Upper lobe of left lung (tissue), 6 donors: ENCODE measurements around the gene FRYL. TPM values are rescaled to one million over a fixed set of nuclear protein-coding genes. Genes with fewer than 3 reads are reported as not detected.
A peak's percentile ranks its signal among the peaks of the same experiment; 100 is the strongest.

Experiments used
- ATAC-seq, 2 donors: fragments of 200-7000 bp; cut with Tn5 transposase; one replicate each; pipeline ENCODE4 v1.9.1; 2022; ENCODE audit warnings: mild to moderate bottlenecking in 2 of 2, moderate library complexity in 2 of 2; ENCODE audit not compliant: low FRiP score in 2 of 2
- DNase-seq, 2 donors: peaks; one replicate each; pipeline ENCODE4 v3.0.0-alpha.2; 2019 to 2020
- H3K27ac ChIP-seq, 4 donors: fragments of 200-600 bp; sonication (generic); one replicate each; pipeline ENCODE4 v1.5.1; 2016 to 2019
- H3K27me3 ChIP-seq, 4 donors: fragments of 200-600 bp; sonication (generic); one replicate each; pipeline ENCODE4 v1.5.1; 2017 to 2019
- H3K36me3 ChIP-seq, 4 donors: fragments of 200-600 bp; sonication (generic); one replicate each; pipeline ENCODE4 v1.5.1; 2016 to 2019
- H3K4me1 ChIP-seq, 4 donors: fragments of 200-600 bp; sonication (generic); one replicate each; pipeline ENCODE4 v1.5.1; 2018 to 2019
- H3K4me3 ChIP-seq, 4 donors: fragments of 200-600 bp; sonication (generic); one replicate each; pipeline ENCODE4 v1.5.1; 2017 to 2019; ENCODE audit warnings: mild to moderate bottlenecking in 2 of 4, moderate library complexity in 1 of 4
- H3K9me3 ChIP-seq, 4 donors: fragments of 200-600 bp; sonication (generic); one replicate each; pipeline ENCODE4 v1.5.1; 2018 to 2019
- EP300 ChIP-seq, 4 donors: sonication (generic); formaldehyde crosslinking; IDR thresholded peaks; one replicate each; pipeline ENCODE4 v1.5.1; 2017; ENCODE audit warnings: antibody characterized with exemption in 4 of 4, control low read depth in 2 of 4
- POLR2A ChIP-seq, 4 donors: fragments of 450-650 bp; IDR thresholded peaks; one replicate each; pipeline ENCODE4 v1.5.1; 2016 to 2017; ENCODE audit warnings: antibody characterized with exemption in 4 of 4, mild to moderate bottlenecking in 2 of 4
- POLR2AphosphoS5 ChIP-seq, 2 donors: sonication (generic); formaldehyde crosslinking; IDR thresholded peaks; one replicate each; pipeline ENCODE4 v1.5.1; 2017; ENCODE audit warnings: antibody characterized with exemption in 2 of 2
- WGBS, 2 donors: methylation state at CpG; one replicate each; pipeline ENCODE4 v1.1.5; 2017 to 2018; 5-methylcytosine and 5-hydroxymethylcytosine counted together
- total RNA-seq, 6 donors: library from RNA; depleted of rRNA in 4 of 6; stranded (reverse); fragments of >200 nt in 4 of 6; gene quantifications; one replicate each; pipeline versions ENCODE4 v1.1.0 to v1.2.1, GENCODE V29; 2016 to 2021
- TF ChIP-seq, protein P1 (sequence below), 6 experiments: fragments of 450-650 bp in 4 of 6; fragments of 200-600 bp in 2 of 6; sonication (generic) in 2 of 6; IDR thresholded peaks; one replicate each; pipeline ENCODE4 v1.5.1; 2016 to 2019; ENCODE audit warnings: antibody characterized with exemption in 6 of 6
- donor health status: DM: no; HTN: no; CAD: no; lungs with moderate emphysema.
- donor health status: DM: no; HTN: yes; CAD: no; lungs with severe emphysema.

Gene FRYL
- total RNA-seq, 6 donors from 2014 or later = 48.6 to 96.9 (median 69.2) TPM

DNA sequence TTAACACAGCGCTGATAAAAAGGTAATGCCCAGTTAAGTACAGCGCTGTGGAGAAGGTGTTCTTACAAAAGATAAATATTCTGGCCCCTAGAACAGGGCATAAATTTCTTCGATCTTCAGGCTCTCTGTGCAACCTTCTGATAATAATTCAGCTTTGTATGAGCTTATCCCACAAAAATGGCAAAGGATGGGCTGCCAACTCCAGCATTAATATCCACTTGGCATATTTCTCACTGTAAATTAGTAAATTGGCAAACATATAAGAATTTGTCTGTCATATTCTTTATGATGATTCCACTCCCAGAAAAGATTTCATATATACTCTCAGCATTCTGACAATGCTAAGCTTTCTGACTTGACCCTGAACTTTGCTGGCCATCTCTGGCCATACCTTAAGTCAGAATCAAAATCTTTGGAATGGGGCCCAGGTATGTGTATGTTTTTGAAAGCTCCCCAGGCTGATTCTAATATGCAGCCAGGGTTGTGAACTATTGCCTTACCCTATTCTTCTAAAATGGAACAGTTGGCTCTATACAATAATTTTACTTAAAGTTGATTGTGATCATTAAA lies 134.8 kb downstream of the FRYL start:
- 84 to 91% methylated on average over 3 of the region's 3 CpGs for WGBS, 2 donors
- Histone ChIP-seq H3K9me3 (no peaks in the 10 kb centered on the region), H3K4me3 (no peak overlapping the region), H3K27ac (no peak overlapping the region), H3K36me3 (no peaks in the 10 kb centered on the region), H3K4me1 (peaks cover 4 to 33% (median 22%) of the 10 kb centered on the region in 4 donors), H3K27me3 (no peaks in the 10 kb centered on the region)
- DNase-seq (no peak), ATAC-seq (no peak)
- TF ChIP-seq EP300 (IDR thresholded peaks at IDR 0.05) (no peak), POLR2A (IDR thresholded peaks at IDR 0.05) (no peak), POLR2AphosphoS5 (IDR thresholded peaks at IDR 0.05) (no peak)
- TF ChIP-seq, protein P1, sequence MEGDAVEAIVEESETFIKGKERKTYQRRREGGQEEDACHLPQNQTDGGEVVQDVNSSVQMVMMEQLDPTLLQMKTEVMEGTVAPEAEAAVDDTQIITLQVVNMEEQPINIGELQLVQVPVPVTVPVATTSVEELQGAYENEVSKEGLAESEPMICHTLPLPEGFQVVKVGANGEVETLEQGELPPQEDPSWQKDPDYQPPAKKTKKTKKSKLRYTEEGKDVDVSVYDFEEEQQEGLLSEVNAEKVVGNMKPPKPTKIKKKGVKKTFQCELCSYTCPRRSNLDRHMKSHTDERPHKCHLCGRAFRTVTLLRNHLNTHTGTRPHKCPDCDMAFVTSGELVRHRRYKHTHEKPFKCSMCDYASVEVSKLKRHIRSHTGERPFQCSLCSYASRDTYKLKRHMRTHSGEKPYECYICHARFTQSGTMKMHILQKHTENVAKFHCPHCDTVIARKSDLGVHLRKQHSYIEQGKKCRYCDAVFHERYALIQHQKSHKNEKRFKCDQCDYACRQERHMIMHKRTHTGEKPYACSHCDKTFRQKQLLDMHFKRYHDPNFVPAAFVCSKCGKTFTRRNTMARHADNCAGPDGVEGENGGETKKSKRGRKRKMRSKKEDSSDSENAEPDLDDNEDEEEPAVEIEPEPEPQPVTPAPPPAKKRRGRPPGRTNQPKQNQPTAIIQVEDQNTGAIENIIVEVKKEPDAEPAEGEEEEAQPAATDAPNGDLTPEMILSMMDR (IDR thresholded peaks at IDR 0.05) = no peak

DNA sequence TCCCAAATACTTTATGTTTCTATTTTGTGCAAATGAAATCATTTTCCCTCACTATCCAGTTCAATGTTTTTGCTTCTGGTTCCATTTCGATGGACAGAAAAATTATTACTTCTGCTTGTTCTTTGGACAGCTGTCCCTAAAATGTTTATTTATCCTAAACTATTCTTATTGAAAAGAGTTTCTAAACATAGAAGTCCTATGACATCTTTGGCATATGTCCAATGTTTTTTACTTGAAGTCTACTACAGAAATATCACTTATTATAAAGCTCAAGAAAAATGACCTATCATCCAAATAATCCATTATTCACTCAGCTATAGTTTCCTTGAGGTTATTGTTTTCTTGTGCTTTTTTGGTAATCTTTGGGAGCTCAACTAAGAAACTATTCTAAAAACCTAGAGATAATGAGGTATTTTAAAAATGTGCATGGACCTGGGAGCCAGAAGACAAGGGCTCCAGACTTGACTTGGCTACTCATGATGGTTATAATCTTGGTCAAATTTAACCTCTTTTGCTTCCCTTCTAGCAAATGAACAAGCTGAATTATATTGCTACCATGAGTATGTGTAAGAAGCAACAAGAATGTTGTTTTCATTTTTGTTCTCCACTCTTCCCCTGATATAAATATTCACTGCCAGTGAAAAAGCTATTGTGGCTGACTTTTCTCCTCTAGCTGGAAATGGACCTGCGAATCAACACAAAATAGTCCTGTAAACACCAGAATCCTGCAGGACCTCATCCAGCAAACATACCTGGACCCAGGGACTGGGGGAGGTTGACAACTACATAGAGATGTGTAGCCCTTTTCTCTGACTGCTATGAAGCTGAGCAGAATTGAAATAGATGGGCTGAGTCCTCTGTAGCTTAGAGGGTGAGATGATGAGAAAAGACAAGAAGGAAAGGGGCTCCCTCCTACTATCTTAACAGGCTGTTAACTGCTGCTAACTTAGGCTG lies 137.4 kb downstream of the FRYL start:
- 38 to 53% methylated on average over 2 of the region's 2 CpGs for WGBS, 2 donors
- H3K27ac ChIP-seq = peak overlapping the region in 2 of 4 donors; percentile 48 to 57

DNA sequence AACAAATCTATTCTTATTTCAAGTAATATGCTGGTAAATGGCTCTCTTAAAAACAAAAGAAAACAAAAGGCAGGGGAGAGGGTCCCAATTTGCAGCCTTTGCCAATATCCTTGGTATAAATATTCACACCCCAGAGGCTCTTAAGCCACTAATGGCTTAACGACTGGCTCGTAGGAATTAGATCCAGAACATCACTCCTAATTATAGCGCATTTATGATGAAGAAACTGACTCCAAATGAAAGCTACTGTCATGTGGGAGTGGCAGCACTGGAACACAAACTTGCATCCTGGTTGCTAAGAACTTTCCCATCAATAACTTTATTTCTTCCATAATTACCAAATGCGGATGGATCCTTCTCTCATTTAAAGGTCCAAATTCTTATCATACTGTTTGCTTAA lies 138.7 kb downstream of the FRYL start:
- ATAC-seq (no peak), DNase-seq (no peak)
- Histone ChIP-seq H3K27ac (peak overlapping the region in 2 of 4 donors; percentile 36 to 48), H3K4me1 (peaks cover 7 to 45% (median 23%) of the 10 kb centered on the region in 4 donors), H3K4me3 (no peak overlapping the region), H3K27me3 (no peaks in the 10 kb centered on the region), H3K9me3 (no peaks in the 10 kb centered on the region), H3K36me3 (no peaks in the 10 kb centered on the region)
- 89 to 91% methylated on average over 4 of the region's 4 CpGs for WGBS, 2 donors
- no peak for TF ChIP-seq POLR2A (IDR thresholded peaks at IDR 0.05)
- no peak for TF ChIP-seq POLR2AphosphoS5 (IDR thresholded peaks at IDR 0.05)
- TF ChIP-seq, protein P1 (IDR thresholded peaks at IDR 0.05) = no peak
- TF ChIP-seq EP300 (IDR thresholded peaks at IDR 0.05) = no peak

More for the DNA sequence above, 137.4 kb downstream of the FRYL start:
- Histone ChIP-seq H3K4me1 (peaks cover 7 to 45% (median 22%) of the 10 kb centered on the region in 4 donors), H3K9me3 (no peaks in the 10 kb centered on the region), H3K36me3 (no peaks in the 10 kb centered on the region), H3K27me3 (no peaks in the 10 kb centered on the region), H3K4me3 (no peak overlapping the region)
- DNase-seq = no peak
- TF ChIP-seq POLR2AphosphoS5 (IDR thresholded peaks at IDR 0.05) (no peak), POLR2A (IDR thresholded peaks at IDR 0.05) (no peak), EP300 (IDR thresholded peaks at IDR 0.05) (no peak)
- TF ChIP-seq, protein P1 (IDR thresholded peaks at IDR 0.05) = no peak
- ATAC-seq = no peak

DNA sequence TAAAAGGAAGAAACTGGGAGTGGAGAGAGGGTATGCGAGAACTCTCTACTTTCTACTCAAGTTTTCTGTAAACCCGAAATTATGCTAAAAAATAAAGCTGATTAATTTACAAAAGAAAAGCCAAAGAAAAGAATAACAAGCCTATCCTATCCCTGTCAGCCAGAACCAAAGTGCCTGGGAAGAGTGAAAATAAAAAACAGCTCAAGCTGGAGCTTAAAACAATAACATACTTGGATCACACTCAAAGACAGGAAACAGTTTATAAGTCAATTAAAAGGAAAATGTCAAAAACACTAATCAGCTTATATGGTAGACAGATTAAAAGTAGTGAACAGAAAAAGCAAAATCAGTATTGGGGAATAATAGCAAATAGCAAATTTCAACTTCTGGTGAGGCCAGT lies 139.4 kb downstream of the FRYL start:
- no peaks in the 10 kb centered on the region for H3K27me3 ChIP-seq
- ATAC-seq (no peak), DNase-seq (no peak)
- 67 to 69% methylated on average over 2 of the region's 2 CpGs for WGBS, 2 donors
- no peak for TF ChIP-seq EP300 (IDR thresholded peaks at IDR 0.05)
- peak overlapping the region in 2 of 4 donors; percentile 36 to 48 for H3K27ac ChIP-seq
- no peaks in the 10 kb centered on the region for H3K36me3 ChIP-seq
- peaks cover 7 to 45% (median 26%) of the 10 kb centered on the region in 4 donors for H3K4me1 ChIP-seq
- no peak overlapping the region for H3K4me3 ChIP-seq
- no peaks in the 10 kb centered on the region for H3K9me3 ChIP-seq

DNA sequence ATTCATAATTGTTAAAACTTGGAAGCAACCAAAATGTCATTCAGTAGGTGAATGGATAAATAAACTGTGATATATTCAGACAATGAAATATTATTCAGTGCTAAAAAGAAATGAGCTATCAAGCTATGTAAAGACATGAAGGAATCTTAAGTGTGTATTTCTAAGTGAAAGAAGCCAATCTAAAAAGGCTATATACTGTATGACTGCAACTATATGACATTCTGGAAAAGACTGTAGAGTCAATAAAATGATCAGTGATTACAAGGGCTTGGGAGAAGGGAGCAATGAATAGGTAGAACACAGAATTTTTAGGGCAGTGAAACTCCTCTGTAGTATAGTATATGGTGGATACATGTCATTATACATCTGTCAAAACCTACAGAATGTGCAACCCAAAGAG lies 139.9 kb downstream of the FRYL start:
- no peaks in the 10 kb centered on the region for H3K9me3 ChIP-seq
- no peaks in the 10 kb centered on the region for H3K27me3 ChIP-seq
- no peaks in the 10 kb centered on the region for H3K36me3 ChIP-seq
- no peak overlapping the region for H3K4me3 ChIP-seq
- peaks cover 10 to 45% (median 27%) of the 10 kb centered on the region in 4 donors for H3K4me1 ChIP-seq
- peak overlapping the region in 2 of 4 donors; percentile 38 to 48 for H3K27ac ChIP-seq
- no peak for TF ChIP-seq POLR2A (IDR thresholded peaks at IDR 0.05)
- TF ChIP-seq POLR2AphosphoS5 (IDR thresholded peaks at IDR 0.05) = no peak
- TF ChIP-seq EP300 (IDR thresholded peaks at IDR 0.05) = no peak
- TF ChIP-seq, protein P1 (IDR thresholded peaks at IDR 0.05) = no peak
- ATAC-seq = no peak
- DNase-seq = no peak
